ENCODE results near the gene LSM3. TPM values are rescaled to one million over a fixed set of nuclear protein-coding genes. Genes with fewer than 3 reads are reported as not detected.

Gene LSM3
- total RNA-seq, 1 experiment from 2014 or later = 11.9 TPM

DNA sequence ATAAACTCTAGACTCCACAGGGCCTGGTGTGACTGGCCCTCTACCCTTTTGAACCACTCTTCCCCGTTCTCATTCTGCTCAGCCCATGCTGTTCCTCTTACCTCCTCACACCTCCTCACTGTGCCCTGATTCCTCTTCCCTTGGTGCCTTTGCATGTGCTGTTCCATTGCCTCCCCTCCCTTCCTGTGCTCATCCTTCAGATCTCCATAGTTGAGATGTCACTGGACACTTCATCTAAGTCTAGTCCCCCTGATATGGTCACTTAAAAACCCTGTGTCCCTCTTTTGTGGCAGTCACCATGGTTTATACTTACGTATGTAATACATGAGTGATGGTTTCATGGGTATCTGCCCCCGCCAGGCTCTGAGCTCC is 69.8 kb downstream of the LSM3 start:
- intact Hi-C loops (cut with micrococcal nuclease; ENCODE audit: unreplicated experiment) = no loop called here
- ChIA-PET CTCF (no interaction called here), POLR2A (no interaction called here)
- no peaks in the 10 kb centered on the region for H3K27me3 ChIP-seq (ENCODE audit: control insufficient read depth, insufficient read depth, low read length)
- no peaks in the 10 kb centered on the region for H3K36me3 ChIP-seq (ENCODE audit: control insufficient read depth, insufficient read depth, low read length)
- TF ChIP-seq SIN3A (IDR thresholded peaks at IDR 0.05; ENCODE audit: borderline replicate concordance, insufficient read depth, low read depth, low read length) (no peak), POLR2AphosphoS5 (IDR thresholded peaks at IDR 0.05; ENCODE audit: low read depth, low read length) (no peak), TCF7L2 (IDR thresholded peaks at IDR 0.05; ENCODE audit: low read depth, low read length) (no peak)
- TF ChIP-seq, protein P1, sequence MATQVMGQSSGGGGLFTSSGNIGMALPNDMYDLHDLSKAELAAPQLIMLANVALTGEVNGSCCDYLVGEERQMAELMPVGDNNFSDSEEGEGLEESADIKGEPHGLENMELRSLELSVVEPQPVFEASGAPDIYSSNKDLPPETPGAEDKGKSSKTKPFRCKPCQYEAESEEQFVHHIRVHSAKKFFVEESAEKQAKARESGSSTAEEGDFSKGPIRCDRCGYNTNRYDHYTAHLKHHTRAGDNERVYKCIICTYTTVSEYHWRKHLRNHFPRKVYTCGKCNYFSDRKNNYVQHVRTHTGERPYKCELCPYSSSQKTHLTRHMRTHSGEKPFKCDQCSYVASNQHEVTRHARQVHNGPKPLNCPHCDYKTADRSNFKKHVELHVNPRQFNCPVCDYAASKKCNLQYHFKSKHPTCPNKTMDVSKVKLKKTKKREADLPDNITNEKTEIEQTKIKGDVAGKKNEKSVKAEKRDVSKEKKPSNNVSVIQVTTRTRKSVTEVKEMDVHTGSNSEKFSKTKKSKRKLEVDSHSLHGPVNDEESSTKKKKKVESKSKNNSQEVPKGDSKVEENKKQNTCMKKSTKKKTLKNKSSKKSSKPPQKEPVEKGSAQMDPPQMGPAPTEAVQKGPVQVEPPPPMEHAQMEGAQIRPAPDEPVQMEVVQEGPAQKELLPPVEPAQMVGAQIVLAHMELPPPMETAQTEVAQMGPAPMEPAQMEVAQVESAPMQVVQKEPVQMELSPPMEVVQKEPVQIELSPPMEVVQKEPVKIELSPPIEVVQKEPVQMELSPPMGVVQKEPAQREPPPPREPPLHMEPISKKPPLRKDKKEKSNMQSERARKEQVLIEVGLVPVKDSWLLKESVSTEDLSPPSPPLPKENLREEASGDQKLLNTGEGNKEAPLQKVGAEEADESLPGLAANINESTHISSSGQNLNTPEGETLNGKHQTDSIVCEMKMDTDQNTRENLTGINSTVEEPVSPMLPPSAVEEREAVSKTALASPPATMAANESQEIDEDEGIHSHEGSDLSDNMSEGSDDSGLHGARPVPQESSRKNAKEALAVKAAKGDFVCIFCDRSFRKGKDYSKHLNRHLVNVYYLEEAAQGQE (IDR thresholded peaks at IDR 0.05; ENCODE audit: insufficient read depth in 1 of 2, low read depth in 2 of 2, low read length in 1 of 2) = no peak
- TF ChIP-seq, protein P2, sequence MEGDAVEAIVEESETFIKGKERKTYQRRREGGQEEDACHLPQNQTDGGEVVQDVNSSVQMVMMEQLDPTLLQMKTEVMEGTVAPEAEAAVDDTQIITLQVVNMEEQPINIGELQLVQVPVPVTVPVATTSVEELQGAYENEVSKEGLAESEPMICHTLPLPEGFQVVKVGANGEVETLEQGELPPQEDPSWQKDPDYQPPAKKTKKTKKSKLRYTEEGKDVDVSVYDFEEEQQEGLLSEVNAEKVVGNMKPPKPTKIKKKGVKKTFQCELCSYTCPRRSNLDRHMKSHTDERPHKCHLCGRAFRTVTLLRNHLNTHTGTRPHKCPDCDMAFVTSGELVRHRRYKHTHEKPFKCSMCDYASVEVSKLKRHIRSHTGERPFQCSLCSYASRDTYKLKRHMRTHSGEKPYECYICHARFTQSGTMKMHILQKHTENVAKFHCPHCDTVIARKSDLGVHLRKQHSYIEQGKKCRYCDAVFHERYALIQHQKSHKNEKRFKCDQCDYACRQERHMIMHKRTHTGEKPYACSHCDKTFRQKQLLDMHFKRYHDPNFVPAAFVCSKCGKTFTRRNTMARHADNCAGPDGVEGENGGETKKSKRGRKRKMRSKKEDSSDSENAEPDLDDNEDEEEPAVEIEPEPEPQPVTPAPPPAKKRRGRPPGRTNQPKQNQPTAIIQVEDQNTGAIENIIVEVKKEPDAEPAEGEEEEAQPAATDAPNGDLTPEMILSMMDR (IDR thresholded peaks at IDR 0.05) = no peak
- no peak overlapping the region for H3K27ac ChIP-seq (ENCODE audit: low read length)
- no peaks in the 10 kb centered on the region for H3K9me3 ChIP-seq (ENCODE audit: control insufficient read depth, insufficient read depth, low read depth, low read length)
- no peaks in the 10 kb centered on the region for H3K4me1 ChIP-seq (ENCODE audit: control insufficient read depth, insufficient read depth, low read length)
- DNase-seq (ENCODE audit: low read depth, low spot score) (no peak), ATAC-seq (no peak)
- H3K4me3 ChIP-seq (ENCODE audit: low read depth in 2 of 2, low read length in 2 of 2) = no peak overlapping the region
- no TSS peak for BruUV-seq (replicated peaks)
- in situ Hi-C loops (cut with HindIII; ENCODE audit: low pct_unique_long_range_greater_than_20kb, low sequenced_read_pairs) = no loop called here

DNA sequence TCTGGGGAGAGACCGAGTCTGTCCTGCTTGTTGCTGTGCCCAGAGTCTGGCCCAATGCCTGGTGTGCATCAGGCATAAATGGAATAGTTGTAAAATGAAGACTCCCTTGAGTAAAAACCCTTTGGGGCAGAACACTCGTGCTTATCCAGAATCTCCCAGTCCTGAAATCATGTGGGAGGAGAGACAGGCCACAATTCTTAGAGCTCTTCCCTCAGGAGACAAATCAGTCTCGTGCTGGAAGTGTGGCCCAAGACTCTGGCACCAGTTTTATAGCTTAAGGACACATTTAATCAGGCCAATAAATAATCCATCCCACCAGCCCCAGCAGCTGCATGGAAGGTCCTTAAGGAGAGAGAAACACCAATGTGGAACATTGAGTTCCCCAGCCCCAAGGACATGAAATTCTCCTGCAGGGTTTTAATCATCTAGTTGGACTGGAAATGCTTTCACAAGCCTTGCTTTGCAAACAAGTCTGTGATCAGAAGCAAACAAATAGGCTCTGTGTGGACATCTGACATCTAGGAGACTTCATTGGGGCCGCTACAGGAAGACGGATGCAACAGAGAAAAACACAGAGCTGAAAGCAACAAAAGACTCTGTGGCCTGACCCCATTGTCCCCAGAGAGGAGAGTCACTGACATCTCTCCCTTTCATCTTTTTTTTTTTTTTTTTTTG is 70.4 kb downstream of the LSM3 start:
- BruUV-seq (replicated peaks) = no TSS peak
- intact Hi-C loops (cut with micrococcal nuclease; ENCODE audit: unreplicated experiment) = no loop called here
- TF ChIP-seq, protein P2 (IDR thresholded peaks at IDR 0.05) = no peak
- no peak for TF ChIP-seq SIN3A (IDR thresholded peaks at IDR 0.05; ENCODE audit: borderline replicate concordance, insufficient read depth, low read depth, low read length)
- TF ChIP-seq TCF7L2 (IDR thresholded peaks at IDR 0.05; ENCODE audit: low read depth, low read length) = no peak
- TF ChIP-seq POLR2AphosphoS5 (IDR thresholded peaks at IDR 0.05; ENCODE audit: low read depth, low read length) = no peak
- TF ChIP-seq, protein P1 (IDR thresholded peaks at IDR 0.05; ENCODE audit: insufficient read depth in 1 of 2, low read depth in 2 of 2, low read length in 1 of 2) = no peak
- H3K27me3 ChIP-seq (ENCODE audit: control insufficient read depth, insufficient read depth, low read length) = no peaks in the 10 kb centered on the region
- no peak overlapping the region for H3K4me3 ChIP-seq (ENCODE audit: low read depth in 2 of 2, low read length in 2 of 2)
- ATAC-seq (no peak), DNase-seq (ENCODE audit: low read depth, low spot score) (no peak)
- no peaks in the 10 kb centered on the region for H3K9me3 ChIP-seq (ENCODE audit: control insufficient read depth, insufficient read depth, low read depth, low read length)
- ChIA-PET CTCF (interaction anchor here (0.7 to 1.5 kb wide), 2 partner anchors 45 to 185 kb away, joined by 4 to 8 read pairs; no protein-coding TSS in a partner anchor), POLR2A (no interaction called here)
- H3K36me3 ChIP-seq (ENCODE audit: control insufficient read depth, insufficient read depth, low read length) = no peaks in the 10 kb centered on the region
- no peaks in the 10 kb centered on the region for H3K4me1 ChIP-seq (ENCODE audit: control insufficient read depth, insufficient read depth, low read length)
- in situ Hi-C loops (cut with HindIII; ENCODE audit: low pct_unique_long_range_greater_than_20kb, low sequenced_read_pairs) = no loop called here
- H3K27ac ChIP-seq (ENCODE audit: low read length) = no peak overlapping the region
